Forelimb muscle (tissue), 1 donor: ENCODE data around the gene METTL15. TPM values are rescaled to one million over a fixed set of nuclear protein-coding genes. Genes with fewer than 3 reads are reported as not detected.

Experiments used
- polyA plus RNA-seq: library from polyadenylated mRNA; unstranded; fragments of 120-200 nt; gene quantifications from one replicate; pipeline ENCODE4 v1.2.1, GENCODE V29; 2013; ENCODE audit not compliant: insufficient read length

Gene METTL15
- polyA plus RNA-seq, 1 donor = 12.1 TPM

Other genes starting within 250 kb of the METTL15 start
- 3.2 TPM for gene KIF18A, start 232 bp upstream of the METTL15 start, polyA plus RNA-seq